ENCODE results near the gene FAXDC2.

The FAXDC2 gene

GRCh38 chr5:154862766-154863165 is 12.4 kb upstream of the FAXDC2 start:
- no peak for DNase-seq (ENCODE audit: low read depth in 1 of 2, low spot score in 1 of 2)
- Histone ChIP-seq H3K4me3 (replicated peaks; ENCODE audit: insufficient read depth, low read length) (no peak overlapping the region), H3K27me3 (ENCODE audit: insufficient read depth, poor library complexity, severe bottlenecking) (no peaks in the 10 kb centered on the region), H3K27ac (replicated peaks) (no peak overlapping the region)
- TF ChIP-seq GABPA (IDR thresholded peaks at IDR 0.05; ENCODE audit: low read depth) (no peak), CTCF (IDR thresholded peaks at IDR 0.05; ENCODE audit: insufficient read depth, low read length) (no peak), POLR2AphosphoS5 (IDR thresholded peaks at IDR 0.05; ENCODE audit: low read depth) (no peak), SPI1 (IDR thresholded peaks at IDR 0.05; ENCODE audit: borderline replicate concordance, low read depth) (no peak)
- TF ChIP-seq, protein P1, sequence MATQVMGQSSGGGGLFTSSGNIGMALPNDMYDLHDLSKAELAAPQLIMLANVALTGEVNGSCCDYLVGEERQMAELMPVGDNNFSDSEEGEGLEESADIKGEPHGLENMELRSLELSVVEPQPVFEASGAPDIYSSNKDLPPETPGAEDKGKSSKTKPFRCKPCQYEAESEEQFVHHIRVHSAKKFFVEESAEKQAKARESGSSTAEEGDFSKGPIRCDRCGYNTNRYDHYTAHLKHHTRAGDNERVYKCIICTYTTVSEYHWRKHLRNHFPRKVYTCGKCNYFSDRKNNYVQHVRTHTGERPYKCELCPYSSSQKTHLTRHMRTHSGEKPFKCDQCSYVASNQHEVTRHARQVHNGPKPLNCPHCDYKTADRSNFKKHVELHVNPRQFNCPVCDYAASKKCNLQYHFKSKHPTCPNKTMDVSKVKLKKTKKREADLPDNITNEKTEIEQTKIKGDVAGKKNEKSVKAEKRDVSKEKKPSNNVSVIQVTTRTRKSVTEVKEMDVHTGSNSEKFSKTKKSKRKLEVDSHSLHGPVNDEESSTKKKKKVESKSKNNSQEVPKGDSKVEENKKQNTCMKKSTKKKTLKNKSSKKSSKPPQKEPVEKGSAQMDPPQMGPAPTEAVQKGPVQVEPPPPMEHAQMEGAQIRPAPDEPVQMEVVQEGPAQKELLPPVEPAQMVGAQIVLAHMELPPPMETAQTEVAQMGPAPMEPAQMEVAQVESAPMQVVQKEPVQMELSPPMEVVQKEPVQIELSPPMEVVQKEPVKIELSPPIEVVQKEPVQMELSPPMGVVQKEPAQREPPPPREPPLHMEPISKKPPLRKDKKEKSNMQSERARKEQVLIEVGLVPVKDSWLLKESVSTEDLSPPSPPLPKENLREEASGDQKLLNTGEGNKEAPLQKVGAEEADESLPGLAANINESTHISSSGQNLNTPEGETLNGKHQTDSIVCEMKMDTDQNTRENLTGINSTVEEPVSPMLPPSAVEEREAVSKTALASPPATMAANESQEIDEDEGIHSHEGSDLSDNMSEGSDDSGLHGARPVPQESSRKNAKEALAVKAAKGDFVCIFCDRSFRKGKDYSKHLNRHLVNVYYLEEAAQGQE (IDR thresholded peaks at IDR 0.05; ENCODE audit: insufficient replicate concordance, low read depth): no peak

GRCh38 chr5:154861946-154862345 is 11.5 kb upstream of the FAXDC2 start:
- Histone ChIP-seq H3K27ac (replicated peaks) (no peak overlapping the region), H3K4me3 (replicated peaks; ENCODE audit: insufficient read depth, low read length) (no peak overlapping the region), H3K27me3 (ENCODE audit: insufficient read depth, poor library complexity, severe bottlenecking) (no peaks in the 10 kb centered on the region)
- TF ChIP-seq GABPA (IDR thresholded peaks at IDR 0.05; ENCODE audit: low read depth): no peak
- no peak for TF ChIP-seq CTCF (IDR thresholded peaks at IDR 0.05; ENCODE audit: insufficient read depth, low read length)
- TF ChIP-seq, protein P1 (IDR thresholded peaks at IDR 0.05; ENCODE audit: insufficient replicate concordance, low read depth): no peak
- TF ChIP-seq POLR2AphosphoS5 (IDR thresholded peaks at IDR 0.05; ENCODE audit: low read depth): no peak
- no peak for TF ChIP-seq SPI1 (IDR thresholded peaks at IDR 0.05; ENCODE audit: borderline replicate concordance, low read depth)
- DNase-seq (ENCODE audit: low read depth in 1 of 2, low spot score in 1 of 2): no peak

GRCh38 chr5:154860765-154861164 is 10.4 kb upstream of the FAXDC2 start:
- TF ChIP-seq GABPA (IDR thresholded peaks at IDR 0.05; ENCODE audit: low read depth) (no peak), SPI1 (IDR thresholded peaks at IDR 0.05; ENCODE audit: borderline replicate concordance, low read depth) (peak; percentile 67), POLR2AphosphoS5 (IDR thresholded peaks at IDR 0.05; ENCODE audit: low read depth) (no peak), CTCF (IDR thresholded peaks at IDR 0.05; ENCODE audit: insufficient read depth, low read length) (no peak)
- TF ChIP-seq, protein P1 (IDR thresholded peaks at IDR 0.05; ENCODE audit: insufficient replicate concordance, low read depth): no peak
- Histone ChIP-seq H3K27me3 (ENCODE audit: insufficient read depth, poor library complexity, severe bottlenecking) (no peaks in the 10 kb centered on the region), H3K27ac (replicated peaks) (peak overlapping the region; percentile 94), H3K4me3 (replicated peaks; ENCODE audit: insufficient read depth, low read length) (peak overlapping the region; percentile 75)
- peak in 1 of 2 experiments; percentile 16 for DNase-seq (ENCODE audit: low read depth in 1 of 2, low spot score in 1 of 2)

All from HL-60 (cell line).